DMS79 treated with DMSO at 0.1 percent for 48 hours (cell line): ENCODE data around the gene IQCK.

ENCODE experiments used
- DNase-seq: peaks from one replicate; lab custom pipeline; 2025; lab: John Stamatoyannopoulos, UW

IQCK gene

DNA sequence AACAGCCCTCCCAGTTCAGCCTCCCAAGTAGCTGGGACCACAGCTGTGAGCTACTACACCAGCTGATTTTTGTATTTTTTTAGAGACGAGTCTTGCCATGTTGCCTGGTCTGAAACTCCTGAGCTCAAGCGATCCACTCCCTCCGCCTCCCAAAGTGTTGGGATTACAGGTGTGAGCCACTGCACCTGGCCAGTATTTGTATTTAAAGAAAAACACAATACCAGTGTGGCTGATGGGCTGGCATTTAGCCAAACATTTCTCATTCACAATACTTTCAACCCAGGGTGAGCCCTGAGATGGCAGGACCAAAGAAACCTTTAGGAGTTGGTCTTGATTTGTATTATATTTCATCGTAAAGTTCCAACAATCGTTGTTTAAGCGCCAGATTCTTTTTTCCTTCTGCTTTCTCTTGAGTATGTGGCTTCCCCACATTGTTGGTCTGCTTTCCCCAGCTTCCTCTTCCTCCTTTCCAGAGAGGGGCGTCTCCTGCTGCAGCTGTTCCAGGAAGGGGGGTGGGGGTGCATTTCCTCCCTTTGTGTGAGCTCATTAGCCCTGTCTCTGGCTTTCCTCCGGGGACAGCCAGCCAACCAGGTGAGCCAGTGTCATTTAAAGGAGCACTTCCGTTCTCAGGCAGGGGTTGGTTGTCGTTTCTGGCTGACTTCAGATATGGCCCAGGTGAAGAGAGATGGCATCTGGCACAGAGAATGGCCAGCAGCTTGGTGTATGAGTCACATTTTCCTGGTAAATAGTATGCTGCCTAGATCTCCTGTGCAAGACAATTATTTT, 86.7 kb downstream of the IQCK start:
- DNase-seq, result peak; percentile 80

DNA sequence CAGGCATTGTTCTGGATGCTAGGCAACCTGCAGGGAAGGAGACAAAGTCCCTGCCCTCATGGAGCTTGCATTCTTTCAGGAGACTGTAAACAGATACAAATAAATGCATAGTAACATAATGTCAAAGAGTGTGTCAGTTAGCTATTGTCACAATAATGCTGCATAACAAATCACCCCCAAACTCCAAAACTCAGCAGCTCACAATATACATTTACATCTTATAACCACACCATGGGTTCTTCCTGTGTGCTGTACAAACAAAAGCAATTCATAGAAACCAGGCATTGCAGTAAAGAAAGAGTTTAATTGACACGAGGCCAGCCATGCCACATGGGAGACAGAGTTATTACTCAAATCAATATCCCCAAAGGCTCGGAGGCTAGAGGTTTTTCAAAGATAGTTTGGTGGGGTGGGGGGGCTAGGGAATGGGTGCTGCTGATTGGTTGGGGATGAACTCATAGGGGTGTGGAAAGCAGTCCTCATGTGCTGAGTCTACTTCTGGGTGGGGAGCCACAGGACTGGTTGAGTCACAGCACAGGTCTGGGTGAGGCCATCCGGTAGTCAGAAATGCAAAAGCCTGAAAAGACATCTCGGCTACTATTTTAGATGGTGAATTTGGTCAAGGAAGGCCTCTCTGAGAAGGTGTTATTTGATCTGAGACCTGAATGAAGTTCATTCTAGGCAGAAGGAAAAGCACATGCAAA, 87.5 kb downstream of the IQCK start:
- DNase-seq, result no peak

DNA sequence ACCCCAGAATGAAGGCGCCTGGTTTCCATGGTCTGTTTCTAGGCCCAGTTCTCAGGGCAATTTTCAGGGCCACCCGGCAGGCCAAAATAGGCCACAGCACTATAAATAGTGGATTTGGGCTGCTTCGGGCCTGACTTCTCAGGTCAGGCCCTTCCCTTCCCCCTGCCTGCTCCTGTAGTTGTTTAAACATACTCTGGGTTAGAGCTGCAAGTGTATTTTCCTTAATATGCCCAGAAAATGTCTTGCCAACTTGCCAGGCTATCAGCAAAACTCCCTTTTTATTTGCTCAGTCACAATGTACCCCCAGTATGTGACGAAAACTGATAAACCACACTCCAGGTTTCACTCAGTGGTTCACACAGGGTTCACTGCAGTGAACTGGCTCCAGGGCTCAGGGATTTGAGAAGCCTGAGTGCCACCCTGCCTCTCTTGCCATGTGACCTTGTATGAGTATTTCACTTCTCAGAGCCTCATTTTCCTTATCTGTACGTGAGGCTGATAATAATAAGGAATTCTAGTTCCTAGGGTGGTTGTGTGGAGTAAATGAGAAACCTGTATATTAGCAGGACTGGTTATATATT, 90.1 kb downstream of the IQCK start:
- no peak for DNase-seq

DNA sequence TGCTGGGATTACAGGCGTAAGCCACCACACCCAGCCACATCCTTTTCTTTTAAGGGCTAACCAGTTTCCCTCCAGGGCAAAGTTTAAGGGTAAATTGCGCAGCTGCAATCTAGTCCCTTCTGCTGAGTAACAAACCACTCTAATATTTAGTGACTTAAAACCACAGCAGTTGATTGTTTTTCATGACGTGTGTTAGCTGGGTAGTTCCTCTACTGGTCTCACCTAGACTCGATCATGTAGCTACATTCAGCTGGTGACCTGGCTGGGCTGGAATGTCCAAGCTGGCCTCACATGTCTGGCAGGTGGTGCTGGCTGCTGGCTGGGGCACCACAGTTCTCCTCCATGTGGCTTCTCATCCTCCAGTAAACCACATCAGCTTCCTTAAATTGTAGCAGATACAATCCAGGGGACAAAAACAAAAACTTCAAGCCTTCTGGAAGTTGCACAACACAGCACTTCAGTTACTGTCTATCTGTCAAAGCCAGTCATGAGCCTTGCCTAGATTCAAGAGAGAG, 91.1 kb downstream of the IQCK start:
- DNase-seq, result no peak

DNA sequence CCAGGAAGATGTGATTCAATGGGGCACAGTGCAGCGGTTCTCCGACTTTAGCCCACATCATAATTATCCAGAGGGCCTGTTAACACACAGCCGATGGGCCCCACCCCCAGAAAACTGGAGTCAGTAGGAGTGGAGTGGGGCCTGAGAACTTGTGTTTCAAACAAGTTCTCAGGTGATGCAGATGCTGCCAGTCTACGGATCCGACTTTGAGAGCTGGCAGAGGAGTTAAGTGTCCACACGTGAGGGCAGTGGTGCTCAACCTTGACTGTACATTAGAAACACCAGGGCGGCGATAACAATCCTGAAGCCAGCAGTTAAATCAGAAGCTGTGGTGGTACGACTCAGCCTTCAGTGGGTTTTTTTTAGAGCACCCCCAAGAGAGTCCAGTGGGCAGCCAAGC, 91.6 kb downstream of the IQCK start:
- no peak for DNase-seq

DNA sequence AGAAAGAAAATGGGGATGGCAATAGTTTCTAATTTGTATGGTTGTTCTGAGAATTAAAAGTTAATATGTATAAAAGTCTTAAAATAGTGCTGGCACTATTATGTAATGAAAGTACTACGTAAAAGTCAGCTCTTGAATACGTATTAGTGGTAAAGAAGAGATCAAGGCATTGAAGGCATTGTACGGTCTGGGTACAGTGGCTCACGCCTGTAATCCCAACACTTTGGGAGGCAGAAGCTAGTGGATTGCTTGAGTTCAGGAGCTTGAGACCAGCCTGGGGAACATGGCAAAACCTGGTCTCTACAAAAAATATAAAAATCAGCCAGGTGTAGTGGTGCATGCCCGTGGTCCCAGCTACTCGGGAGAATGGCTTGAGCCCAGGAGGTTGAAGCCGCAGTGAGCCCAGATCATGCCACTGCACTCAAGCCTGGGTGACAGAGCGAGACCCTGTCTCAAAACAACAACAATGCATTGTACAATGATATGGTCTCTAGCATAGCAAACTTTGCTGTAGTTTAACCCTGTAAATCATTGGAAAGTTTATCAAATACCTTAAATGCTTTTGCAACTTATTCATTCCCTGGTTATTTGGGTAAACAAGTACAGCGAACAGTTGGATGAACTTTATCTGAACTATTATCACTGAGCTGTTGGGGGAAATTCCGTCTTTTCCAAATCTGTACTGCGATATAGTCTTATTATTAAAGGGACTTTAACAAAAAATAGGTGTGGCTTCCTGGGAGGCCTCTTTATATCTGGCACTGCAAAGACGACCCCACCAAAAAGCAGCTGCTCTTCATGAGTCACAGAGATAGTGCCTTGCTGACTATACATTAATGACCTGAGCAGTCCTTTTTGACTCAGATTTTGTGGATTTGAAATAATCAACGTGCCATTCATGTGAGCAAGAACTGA, 93.0 kb downstream of the IQCK start:
- DNase-seq, result no peak

DNA sequence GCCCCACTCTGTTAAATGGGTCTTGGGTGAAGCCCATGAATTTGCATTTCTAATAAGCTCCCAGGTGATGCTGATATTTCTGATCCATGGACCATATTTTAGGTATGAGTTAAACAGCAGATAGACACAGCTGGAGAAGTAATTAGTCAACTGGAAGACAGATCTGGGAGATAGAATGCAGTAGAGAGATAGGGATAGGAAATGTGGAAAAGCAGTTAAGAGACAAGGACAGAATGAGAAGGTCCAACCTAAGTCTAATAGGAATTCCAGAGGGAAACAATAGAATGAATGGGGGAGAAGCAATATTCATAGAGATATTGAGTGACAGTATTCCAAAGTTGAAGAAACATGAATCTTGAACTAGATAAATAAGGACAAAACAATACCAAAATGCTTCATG, 94.9 kb downstream of the IQCK start:
- DNase-seq, result no peak

DNA sequence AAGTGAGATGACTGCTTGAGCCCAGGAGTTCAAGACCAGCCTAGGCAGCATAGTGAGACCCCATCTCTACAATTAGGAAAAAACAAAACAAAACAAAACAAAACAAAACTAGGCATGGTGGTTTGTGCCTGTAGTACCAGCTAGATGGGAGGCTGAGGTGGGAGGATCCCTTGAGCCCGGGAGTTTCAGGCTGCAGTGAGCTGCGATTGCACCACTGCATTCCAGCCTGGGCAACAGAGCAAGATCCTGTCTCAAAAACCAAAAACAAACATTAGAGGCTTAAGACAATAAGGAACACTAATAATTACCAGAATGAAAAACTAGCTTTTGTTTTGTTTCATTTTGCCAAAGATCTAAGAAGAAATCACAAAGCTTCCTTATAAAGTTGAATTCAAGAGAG, 97.3 kb downstream of the IQCK start:
- no peak for DNase-seq

DNA sequence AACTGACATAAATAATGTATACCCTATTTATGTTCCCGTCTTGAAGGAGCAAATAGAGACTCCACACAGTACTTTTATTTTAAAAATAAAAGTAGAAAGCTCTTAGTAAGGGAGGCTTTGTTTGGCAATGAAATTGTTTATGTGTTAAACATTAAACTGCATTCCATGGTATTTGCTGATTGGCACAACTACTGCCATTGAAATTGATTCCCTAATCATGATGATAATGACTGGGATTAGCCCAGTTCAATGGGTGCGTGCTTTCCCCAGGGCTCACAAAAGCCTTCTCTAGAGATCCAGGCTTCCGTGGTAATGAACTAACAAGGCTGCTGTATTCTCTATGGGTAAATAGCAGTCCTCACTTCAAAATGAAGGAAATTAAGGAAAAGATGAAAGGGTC, 99.1 kb downstream of the IQCK start:
- DNase-seq, result no peak

DNA sequence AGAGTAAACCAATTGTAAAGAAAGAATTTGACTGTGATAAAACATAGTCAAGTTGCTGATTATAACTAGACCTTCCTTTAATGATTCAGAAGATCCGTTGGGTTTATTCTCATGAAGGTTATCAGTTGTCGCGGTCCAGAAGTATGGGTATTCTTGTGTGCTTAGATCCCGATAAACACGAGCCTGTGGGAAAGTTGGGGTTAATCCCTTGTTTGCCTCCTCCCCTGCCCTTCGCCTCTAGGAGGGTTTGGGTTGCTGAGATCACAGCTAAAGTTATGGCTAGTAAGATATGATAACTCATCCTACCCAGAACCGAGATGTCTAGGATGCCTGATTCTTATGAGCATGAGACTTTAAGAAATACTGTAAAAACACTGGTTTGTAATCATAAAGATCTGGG, 99.8 kb downstream of the IQCK start:
- no peak for DNase-seq

DNA sequence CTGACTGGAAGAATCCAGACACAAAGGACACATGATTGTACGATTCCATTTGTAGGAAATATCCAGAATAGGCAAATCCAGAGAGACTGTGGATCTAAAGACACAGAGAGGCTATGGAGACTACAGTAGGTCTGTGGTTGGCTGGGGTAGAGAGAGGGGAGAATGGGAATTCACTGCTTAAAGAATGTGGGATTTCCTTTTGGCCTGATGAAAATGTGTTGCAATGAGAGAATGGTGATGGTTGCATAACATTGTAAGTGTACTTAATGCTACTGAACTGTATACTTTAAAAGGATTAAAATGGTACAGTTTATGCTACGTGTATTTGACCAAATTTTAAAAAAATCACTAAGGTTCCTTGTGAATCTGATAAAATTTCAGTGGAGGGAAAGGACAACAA, 104.5 kb downstream of the IQCK start:
- no peak for DNase-seq

DNA sequence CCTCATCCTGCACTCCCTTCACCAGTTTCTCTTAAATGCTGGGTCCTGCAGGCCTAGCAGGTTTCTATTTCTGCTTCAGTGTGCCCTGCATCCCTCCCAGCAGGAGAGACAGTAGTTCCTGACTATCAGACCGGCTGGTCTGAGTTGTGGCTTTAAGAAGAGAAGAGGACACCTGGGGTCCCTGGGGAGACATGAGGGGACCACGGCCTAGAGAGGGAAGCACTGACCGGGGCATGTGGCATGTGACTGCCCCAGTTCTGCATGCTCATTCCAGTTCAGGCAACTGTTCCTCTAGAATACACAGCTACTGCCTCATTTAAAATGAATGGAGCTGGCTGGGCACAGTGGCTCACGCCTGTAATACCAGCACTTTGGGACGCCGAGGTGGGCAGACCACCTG, 105.3 kb downstream of the IQCK start:
- no peak for DNase-seq

DNA sequence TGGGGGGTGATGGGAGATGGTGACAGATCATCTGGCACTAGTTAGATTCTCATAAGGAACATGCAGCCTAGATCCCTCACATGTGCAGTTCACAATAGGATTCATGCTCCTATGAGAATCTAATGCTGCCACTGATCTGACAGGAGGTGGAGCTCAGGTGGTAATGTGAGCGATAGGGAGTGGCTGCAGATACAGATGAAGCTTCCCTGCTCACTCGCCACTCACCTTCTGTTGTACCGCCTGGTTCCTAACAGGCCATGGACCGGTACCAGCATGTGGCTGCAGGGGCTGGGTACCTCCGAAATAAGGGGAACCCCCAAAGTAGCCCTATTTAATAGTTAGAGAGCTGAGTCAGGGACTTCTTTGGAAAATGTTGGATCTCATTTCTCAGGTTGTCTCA, 106.1 kb downstream of the IQCK start:
- no peak for DNase-seq

DNA sequence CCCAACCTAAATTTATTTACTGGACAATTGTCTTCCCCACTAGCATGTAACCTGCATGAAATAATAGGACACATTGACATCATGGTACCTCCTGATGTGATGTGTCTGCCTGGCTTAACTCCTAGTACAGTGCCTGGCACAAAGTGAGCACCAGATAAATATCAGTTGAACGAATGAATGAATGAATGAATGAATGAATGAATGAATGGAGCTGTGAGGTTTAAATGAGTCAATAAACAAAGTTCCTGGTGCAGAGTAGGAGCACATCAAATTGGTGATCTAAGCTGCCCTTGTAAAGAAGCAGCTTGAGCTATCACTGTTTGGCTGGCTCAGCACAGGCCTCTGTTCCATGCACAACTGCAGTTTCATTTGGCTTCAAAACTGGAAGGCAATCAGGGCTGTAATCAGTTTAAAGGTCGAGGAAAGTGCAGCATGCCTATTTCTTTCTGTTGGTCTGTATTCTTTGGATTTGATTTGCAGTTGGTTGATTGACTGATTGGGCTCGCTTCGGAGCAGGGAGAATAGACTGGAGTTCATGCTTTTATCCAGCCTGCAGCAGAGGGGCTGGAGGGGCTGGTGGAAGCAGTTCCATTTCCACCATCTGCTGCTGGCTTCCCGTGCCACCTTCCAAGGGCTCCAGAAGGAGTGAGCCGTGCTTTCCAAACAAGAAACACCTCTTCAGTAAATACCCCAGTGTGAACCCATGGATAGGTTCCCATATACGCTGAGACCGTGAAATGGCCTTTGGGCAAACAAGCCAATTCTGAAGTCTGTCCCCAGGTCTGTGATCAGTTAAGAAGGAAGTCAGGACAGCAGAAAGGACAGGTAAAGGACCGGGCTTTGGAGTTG, 112.0 kb downstream of the IQCK start:
- DNase-seq, result no peak

DNA sequence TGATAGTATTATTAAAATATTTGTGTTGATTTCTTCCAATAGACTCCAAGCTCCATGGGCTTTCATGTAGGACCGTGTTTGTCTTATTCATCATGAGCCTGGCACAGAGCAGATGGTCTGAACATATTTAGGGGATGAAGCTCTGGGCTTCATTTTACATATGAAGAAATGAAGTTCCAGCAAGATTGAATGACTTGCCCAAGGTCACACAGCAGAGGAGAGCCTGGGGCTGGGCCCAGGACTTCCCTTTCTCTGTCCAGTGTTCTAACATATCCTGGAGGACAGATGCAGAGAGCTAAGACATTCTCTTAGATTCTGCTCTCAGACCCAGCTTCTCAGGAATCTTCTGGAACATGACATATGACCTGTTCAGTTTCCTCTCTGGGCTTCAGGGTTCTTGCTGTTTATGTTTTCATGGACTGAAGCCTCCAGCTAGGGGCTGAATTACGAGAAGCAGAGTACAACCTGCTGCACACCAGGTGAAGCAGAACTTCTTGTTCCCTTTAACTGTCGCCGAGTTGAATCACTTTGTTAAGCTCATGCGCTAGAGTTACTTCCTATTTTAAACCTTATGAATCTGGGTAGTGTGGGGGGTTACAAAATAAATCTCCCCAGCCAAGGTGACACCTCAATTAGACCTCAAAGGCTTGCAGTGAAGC, 113.0 kb downstream of the IQCK start:
- no peak for DNase-seq

DNA sequence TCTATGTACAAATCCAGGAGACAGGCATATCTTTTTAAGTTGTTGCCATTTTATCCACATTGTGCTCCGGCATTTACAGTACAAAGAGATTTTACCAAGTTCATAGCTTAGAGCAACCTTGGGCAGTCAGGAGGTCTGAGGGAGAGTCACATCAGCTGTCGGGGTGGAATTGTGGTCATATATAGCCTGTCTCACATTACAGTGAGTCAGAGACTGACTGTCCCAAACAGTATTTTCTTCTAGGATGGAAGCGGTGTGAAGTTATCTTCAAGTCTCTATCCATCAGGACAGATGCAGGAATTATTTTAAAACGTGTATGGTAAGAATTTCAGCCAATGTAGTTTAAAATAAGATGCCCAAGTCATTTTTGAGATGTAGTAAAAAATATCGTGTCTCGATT, 113.6 kb downstream of the IQCK start:
- no peak for DNase-seq

DNA sequence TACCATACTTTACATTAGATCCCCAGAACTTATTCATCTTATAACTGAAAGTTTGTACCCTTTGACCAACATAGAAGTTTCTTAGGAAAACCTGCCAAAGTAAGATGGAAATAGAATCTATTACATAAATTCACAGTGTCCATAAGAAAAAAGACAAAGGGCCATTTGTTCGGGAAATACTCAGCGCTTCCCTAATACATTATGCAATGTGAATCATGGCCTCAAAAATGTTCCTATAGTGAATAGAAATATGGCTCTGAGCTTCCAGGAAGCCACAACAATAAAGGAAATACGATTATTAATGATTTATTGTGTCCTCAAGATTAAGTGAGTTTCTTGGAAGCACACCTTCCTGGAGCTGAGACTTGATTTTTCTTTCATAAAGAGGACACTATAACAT, 115.1 kb downstream of the IQCK start:
- no peak for DNase-seq

DNA sequence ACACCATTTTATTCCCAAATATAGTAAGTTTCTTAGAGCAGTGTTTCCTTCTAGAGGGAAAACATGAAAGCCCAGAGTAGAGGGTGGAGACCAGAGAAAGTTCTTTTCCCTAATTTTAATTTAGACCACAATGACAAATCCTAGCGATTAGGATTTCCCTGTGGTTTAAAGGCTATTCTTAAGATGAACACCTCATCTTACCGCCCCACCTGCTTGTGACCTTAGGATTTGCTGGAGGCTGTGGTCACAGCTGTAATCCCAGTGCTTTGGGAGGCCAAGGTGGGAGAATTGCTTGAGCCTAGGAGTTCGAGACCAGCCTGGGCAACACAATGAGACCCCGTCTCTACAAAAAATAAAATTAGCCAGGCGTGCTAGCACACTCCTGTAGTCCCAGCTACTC, 115.5 kb downstream of the IQCK start:
- no peak for DNase-seq

DNA sequence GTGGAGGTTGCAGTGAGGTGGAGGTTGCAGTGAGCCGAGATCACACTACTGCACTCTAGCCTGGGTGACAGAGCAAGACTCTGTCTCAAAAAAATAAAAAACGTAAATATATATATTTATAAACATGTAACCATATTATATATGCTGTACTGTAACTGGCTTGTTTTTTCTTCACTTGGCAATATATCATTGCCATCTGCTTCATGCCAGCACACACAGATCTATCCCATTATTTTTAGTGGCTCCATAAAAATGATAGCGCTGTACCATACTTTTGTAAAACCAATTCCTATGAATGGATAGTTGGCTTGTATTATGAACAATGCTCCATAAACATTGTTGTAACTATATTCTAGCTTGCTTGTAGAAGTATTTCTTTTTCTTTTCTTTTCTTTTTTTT, 117.1 kb downstream of the IQCK start:
- DNase-seq, result no peak

DNA sequence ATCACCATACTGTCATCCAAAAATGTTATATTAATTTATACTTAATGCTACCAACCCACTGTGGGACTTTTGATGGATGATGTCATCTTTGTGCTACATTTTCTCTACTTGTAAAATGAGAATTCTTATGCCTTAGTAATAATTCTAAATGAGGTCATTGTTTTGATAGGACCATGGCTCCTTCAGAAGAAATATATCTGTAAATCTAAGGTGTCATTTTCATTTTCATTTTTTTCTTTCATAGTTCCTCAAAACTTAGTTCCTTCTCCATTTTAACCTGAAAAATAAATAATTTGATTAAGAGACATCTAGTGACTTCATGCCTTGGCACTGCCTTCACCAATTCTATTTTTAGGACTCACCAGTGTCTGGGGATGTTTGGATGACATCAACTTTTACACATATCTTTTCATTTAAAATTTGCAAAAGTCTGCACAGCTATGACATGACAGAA, 117.9 kb downstream of the IQCK start:
- DNase-seq, result no peak
